GM12891 (cell line): ENCODE measurements around the gene SPIRE1.

Experiments
- POLR2A ChIP-seq: IDR thresholded peaks from 2 replicates; pipeline ENCODE4 v1.6.1; 2011; ENCODE audit warnings: low read depth, low read length, control low read depth
- POLR2AphosphoS5 ChIP-seq: IDR thresholded peaks from 2 replicates; pipeline ENCODE4 v1.6.1; 2011; ENCODE audit warnings: low read depth, low read length, control low read depth
- SPI1 ChIP-seq: IDR thresholded peaks from 2 replicates; pipeline ENCODE4 v1.6.1; 2011; ENCODE audit warnings: low read depth, low read length, control low read depth
- TAF1 ChIP-seq: IDR thresholded peaks from 2 replicates; pipeline ENCODE4 v1.6.1; 2011; ENCODE audit warnings: low read depth, low read length, control low read depth

- TF ChIP-seq POLR2A (no peak), POLR2AphosphoS5 (no peak), TAF1 (no peak), SPI1 (no peak)
Observed at GRCh38 chr18:12461326-12461725, 196.6 kb downstream of the SPIRE1 start.
